Ovary (tissue), 9 donors: ENCODE measurements around the gene DAPK1. TPM values are rescaled to one million over a fixed set of nuclear protein-coding genes. Genes with fewer than 3 reads are reported as not detected.

ENCODE experiments used
- DNase-seq, 5 donors: peaks; one replicate each; pipeline ENCODE4 v3.0.0-alpha.2; 2019 to 2020
- H3K27ac ChIP-seq, 2 donors: fragments of 200-600 bp; one replicate each; pipeline versions ENCODE4 v1.5.1 to v1.8.0; 2019 to 2022
- H3K27me3 ChIP-seq: fragments of 200-600 bp; one replicate; pipeline ENCODE4 v1.8.0; 2022
- H3K36me3 ChIP-seq: fragments of 200-600 bp; sonication (generic); one replicate; pipeline ENCODE4 v1.5.1; 2019
- H3K4me1 ChIP-seq: one replicate; pipeline ENCODE4 v1.8.1; 2013; ENCODE audit warnings: mild to moderate bottlenecking, moderate library complexity; ENCODE audit not compliant: insufficient read depth
- H3K4me3 ChIP-seq: fragments of 200-600 bp; sonication (generic); one replicate; pipeline ENCODE4 v1.5.1; 2017
- H3K9me3 ChIP-seq, 2 donors: fragments of 200-600 bp in 1 of 2; sonication (generic) in 1 of 2; one replicate each; pipeline versions ENCODE4 v1.5.1 to v1.8.1; 2013 to 2019; ENCODE audit warnings: mild to moderate bottlenecking in 1 of 2, moderate library complexity in 1 of 2
- EP300 ChIP-seq: sonication (generic); formaldehyde crosslinking; IDR thresholded peaks from one replicate; pipeline ENCODE4 v1.6.1; 2017; ENCODE audit warnings: antibody characterized with exemption
- POLR2A ChIP-seq: fragments of 450-650 bp; IDR thresholded peaks from one replicate; pipeline ENCODE4 v1.6.1; 2017; ENCODE audit warnings: antibody characterized with exemption, mild to moderate bottlenecking, moderate library complexity
- WGBS, 3 donors: extraction: QIAGEN DNeasy Blood & Tissue Kit in 1 of 3; methylation state at CpG; one replicate each; pipeline versions ENCODE4 v1.1.5 to v1.1.7; 2013 to 2017; 5-methylcytosine and 5-hydroxymethylcytosine counted together
- intact Hi-C, 4 donors: fragments of 100-400 bp; cut with DNase I; formaldehyde crosslinking; loops; one replicate each; pipeline versions ENCODE4 v1.11.0 to v1.15.1; 2022 to 2023
- polyA plus RNA-seq, 2 donors: library from polyadenylated mRNA; stranded (reverse); fragments of 200-250 nt in 1 of 2; fragments of 350-450 nt in 1 of 2; fragmentation: Illumina TruSeq in 1 of 2; extraction: RNeasy Lipid Tissue Mini Kit (QIAGEN cat#74804) in 1 of 2; gene quantifications; one replicate each; pipeline ENCODE4 v1.2.3, GENCODE V29; 2013 to 2014
- total RNA-seq, 7 donors: library from RNA; depleted of rRNA in 2 of 7; stranded (reverse); fragments of >200 nt in 2 of 7; fragmentation: NEBNext Ultra II Directional in 3 of 7; extraction: Animal tissue kit (Norgen Biotek cat#: 25700) in 3 of 7; gene quantifications; one replicate each; pipeline versions ENCODE4 v1.1.0 to v1.2.4, GENCODE V29; 2016 to 2023
- TF ChIP-seq, protein P1 (sequence below), 3 donors: fragments of 450-650 bp in 2 of 3; fragments of 200-600 bp in 1 of 3; IDR thresholded peaks; one replicate each; pipeline versions ENCODE4 v1.5.1 to v1.8.0; 2016 to 2022; ENCODE audit warnings: antibody characterized with exemption in 3 of 3, mild to moderate bottlenecking in 1 of 3
- donor health status: DM: no; HTN: no; CAD: no; lungs with moderate emphysema.
- donor health status: DM: no; HTN: no; CAD: no.
- donor health status: Bipolar disorder and iron deficiency.
- donor health status: DM: yes; HTN: yes; CAD: no.
- donor health status: DM: no; HTN: no; CAD: no.
- donor health status: DM: yes; HTN: yes; CAD: no.

The DAPK1 gene
- total and polyA plus RNA-seq, 9 donors, result 39.3 to 133 (median 89.6) TPM

DNA sequence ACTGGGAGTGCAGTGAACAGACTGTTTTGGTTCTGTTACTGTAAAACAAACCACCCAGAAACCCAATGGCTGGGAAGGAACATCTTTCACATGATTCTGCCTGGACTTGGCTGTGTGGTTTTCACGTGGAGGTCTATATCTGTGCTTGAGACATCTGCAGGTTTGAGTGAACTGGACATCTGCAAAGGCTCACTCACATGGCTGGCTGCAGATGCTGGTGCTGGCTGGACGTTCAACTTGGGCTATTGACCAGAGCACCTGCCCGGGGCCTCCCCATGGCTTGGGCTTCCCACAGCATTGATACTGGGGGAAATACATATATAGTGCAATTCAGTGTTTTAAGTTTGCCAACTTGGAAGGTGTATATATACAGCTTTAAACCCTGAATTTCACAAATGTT lies 235.1 kb downstream of the DAPK1 start:
- no peak for DNase-seq
- no peak overlapping the region for H3K27ac ChIP-seq
- WGBS, 3 donors, result 41 to 59% (median 58%) methylated on average over 3 of the region's 3 CpGs
- no peaks in the 10 kb centered on the region for H3K27me3 ChIP-seq
- intact Hi-C loops, result no loop called here
- no peak overlapping the region for H3K4me3 ChIP-seq
- H3K9me3 ChIP-seq, result no peaks in the 10 kb centered on the region
- H3K4me1 ChIP-seq, result peaks cover 1% of the 10 kb centered on the region
- TF ChIP-seq, protein P1, sequence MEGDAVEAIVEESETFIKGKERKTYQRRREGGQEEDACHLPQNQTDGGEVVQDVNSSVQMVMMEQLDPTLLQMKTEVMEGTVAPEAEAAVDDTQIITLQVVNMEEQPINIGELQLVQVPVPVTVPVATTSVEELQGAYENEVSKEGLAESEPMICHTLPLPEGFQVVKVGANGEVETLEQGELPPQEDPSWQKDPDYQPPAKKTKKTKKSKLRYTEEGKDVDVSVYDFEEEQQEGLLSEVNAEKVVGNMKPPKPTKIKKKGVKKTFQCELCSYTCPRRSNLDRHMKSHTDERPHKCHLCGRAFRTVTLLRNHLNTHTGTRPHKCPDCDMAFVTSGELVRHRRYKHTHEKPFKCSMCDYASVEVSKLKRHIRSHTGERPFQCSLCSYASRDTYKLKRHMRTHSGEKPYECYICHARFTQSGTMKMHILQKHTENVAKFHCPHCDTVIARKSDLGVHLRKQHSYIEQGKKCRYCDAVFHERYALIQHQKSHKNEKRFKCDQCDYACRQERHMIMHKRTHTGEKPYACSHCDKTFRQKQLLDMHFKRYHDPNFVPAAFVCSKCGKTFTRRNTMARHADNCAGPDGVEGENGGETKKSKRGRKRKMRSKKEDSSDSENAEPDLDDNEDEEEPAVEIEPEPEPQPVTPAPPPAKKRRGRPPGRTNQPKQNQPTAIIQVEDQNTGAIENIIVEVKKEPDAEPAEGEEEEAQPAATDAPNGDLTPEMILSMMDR (IDR thresholded peaks at IDR 0.05), result no peak
- TF ChIP-seq EP300 (no peak), POLR2A (no peak)
- no peaks in the 10 kb centered on the region for H3K36me3 ChIP-seq

DNA sequence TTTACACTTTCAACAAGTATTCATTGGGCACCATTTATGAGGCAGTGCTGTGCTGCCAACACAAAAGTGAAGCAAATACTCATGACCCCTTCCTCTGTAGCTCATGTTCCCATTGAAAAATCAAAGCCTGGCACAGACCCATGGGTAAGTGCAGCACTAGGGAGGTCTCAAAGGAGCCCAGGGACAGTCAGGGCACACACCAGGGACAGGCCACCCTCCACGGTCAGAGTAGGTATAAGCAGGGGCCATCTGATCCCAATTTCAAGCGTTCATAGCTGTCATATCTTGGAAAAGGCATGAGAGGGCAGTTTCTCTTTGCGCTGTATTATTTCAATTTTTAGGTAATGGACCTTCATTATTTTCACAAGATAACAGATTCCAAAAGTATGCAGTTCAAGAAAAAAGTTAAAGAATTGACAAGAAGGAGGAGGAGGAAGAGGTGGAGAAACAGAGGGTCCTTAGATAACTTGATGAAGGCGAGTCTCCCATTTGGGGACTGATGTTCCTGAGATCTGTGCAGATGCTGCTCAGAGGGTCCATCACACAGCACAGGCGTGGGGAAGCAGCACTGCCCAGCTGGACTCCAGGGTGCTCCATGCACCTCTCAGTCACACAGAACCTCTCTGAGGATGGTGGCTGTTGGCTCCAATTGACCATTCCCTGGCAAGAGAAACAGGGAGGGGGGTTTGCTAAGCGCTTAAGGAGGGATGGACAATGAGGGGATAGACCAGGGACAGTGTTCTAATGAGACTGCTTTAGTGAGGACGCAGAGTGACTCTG lies 235.8 kb downstream of the DAPK1 start:
- Histone ChIP-seq H3K9me3 (no peaks in the 10 kb centered on the region), H3K27ac (no peak overlapping the region), H3K4me3 (no peak overlapping the region), H3K27me3 (no peaks in the 10 kb centered on the region), H3K36me3 (no peaks in the 10 kb centered on the region), H3K4me1 (peaks cover 1% of the 10 kb centered on the region)
- no peak for DNase-seq
- intact Hi-C loops, result no loop called here
- 74 to 88% (median 81%) methylated on average over 7 of the region's 7 CpGs for WGBS, 3 donors
- TF ChIP-seq, protein P1 (IDR thresholded peaks at IDR 0.05), result no peak
- no peak for TF ChIP-seq EP300

DNA sequence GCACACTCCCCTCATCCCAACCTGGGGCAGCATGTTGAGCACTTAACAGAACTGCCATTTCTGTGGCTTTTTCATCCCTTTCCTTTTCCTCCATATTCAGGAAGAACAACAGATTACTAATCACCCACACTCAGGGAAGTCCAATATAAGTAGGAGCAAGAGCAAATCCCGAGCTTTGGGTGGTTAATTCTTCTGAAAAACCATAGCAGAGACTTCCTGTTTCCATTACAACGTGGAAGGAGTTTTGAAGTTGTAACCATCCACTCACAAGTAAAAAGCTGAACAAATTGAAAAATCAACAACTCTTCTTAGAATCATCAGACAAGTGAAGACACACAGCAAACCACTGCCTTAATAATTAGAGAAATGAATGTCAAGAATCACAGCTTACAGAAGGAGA lies 236.4 kb downstream of the DAPK1 start:
- intact Hi-C loops, result no loop called here
- no peak overlapping the region for H3K27ac ChIP-seq
- no peak for DNase-seq
- WGBS, 3 donors, result 53 to 64% (median 62%) methylated on average over 2 of the region's 2 CpGs
- no peaks in the 10 kb centered on the region for H3K36me3 ChIP-seq
- TF ChIP-seq POLR2A, result no peak
- TF ChIP-seq, protein P1 (IDR thresholded peaks at IDR 0.05), result no peak
- TF ChIP-seq EP300, result no peak
- H3K4me3 ChIP-seq, result no peak overlapping the region
- no peaks in the 10 kb centered on the region for H3K27me3 ChIP-seq
- no peaks in the 10 kb centered on the region for H3K9me3 ChIP-seq
- H3K4me1 ChIP-seq, result peaks cover 1% of the 10 kb centered on the region

DNA sequence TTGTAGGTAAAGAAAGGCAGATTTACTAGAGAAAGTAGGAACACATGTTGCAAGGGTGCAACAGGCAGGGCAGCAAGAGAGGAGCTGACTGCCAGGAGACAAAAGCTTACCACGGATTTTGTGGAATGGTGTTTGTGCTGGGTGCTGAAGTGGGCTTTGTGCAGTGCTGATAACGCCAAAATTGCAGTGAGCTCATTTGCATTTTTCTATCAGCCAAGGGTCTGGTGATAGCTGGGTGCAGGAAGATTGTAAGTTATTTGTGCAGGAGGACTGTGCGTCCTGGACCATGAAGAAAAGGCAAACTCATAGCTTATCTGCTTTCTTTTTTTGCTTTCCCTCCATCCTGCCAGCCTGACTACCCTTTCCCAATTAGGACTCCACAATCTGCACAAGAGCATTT lies 241.9 kb downstream of the DAPK1 start:
- TF ChIP-seq EP300 (no peak), POLR2A (no peak)
- TF ChIP-seq, protein P1 (IDR thresholded peaks at IDR 0.05), result no peak
- no peak overlapping the region for H3K4me3 ChIP-seq
- H3K9me3 ChIP-seq, result peaks cover 0 to 5% of the 10 kb centered on the region in 2 donors
- H3K27ac ChIP-seq, result no peak overlapping the region
- DNase-seq, result no peak
- H3K27me3 ChIP-seq, result no peaks in the 10 kb centered on the region
- H3K4me1 ChIP-seq, result no peaks in the 10 kb centered on the region
- H3K36me3 ChIP-seq, result no peaks in the 10 kb centered on the region
- intact Hi-C loops, result no loop called here
- WGBS, 3 donors, result 80 to 92% (median 87%) methylated on average over 3 of the region's 3 CpGs
